GM12865 (cell line): ENCODE measurements around the gene PRMT2.

ENCODE experiments used
- DNase-seq: peaks from one replicate; pipeline ENCODE4 v3.0.0; 2010; ENCODE audit warnings: low read depth
- H3K4me3 ChIP-seq: 2 replicates; pipeline ENCODE4 v1.5.1; 2011; ENCODE audit warnings: mild to moderate bottlenecking, low read depth, low read length, control low read depth
- CTCF ChIP-seq: IDR thresholded peaks from 2 replicates; pipeline ENCODE4 v1.5.1; 2011; ENCODE audit warnings: low read length, control low read depth, low read depth, inconsistent platforms; ENCODE audit not compliant: insufficient read depth; ENCODE audit errors: missing control alignments

The PRMT2 gene

GRCh38 chr21:46600305-46600704 lies 35.2 kb upstream of the PRMT2 start:
- no peak for DNase-seq
- TF ChIP-seq CTCF: no peak
- H3K4me3 ChIP-seq: no peak overlapping the region

GRCh38 chr21:46600978-46601377 lies 34.5 kb upstream of the PRMT2 start:
- H3K4me3 ChIP-seq: no peak overlapping the region
- DNase-seq: no peak
- no peak for TF ChIP-seq CTCF

- no peak overlapping the region for H3K4me3 ChIP-seq
- DNase-seq: no peak
- TF ChIP-seq CTCF: no peak
These were observed 32.2 kb upstream of the PRMT2 start for GRCh38 chr21:46603228-46603627.

- DNase-seq: no peak
- TF ChIP-seq CTCF: no peak
- no peak overlapping the region for H3K4me3 ChIP-seq
These were observed 31.0 kb upstream of the PRMT2 start for GRCh38 chr21:46604329-46604974.

- no peak within 1 kb of the TSS for H3K4me3 ChIP-seq
- DNase-seq: no peak
- TF ChIP-seq CTCF: no peak
These were observed 30.3 kb upstream of the PRMT2 start, which contains the start of gene S100B for GRCh38 chr21:46604975-46605766. Gene S100B (minus strand): TSS chr21:46605082. CDS start chr21:46602415, 2,667 bp downstream.

- TF ChIP-seq CTCF: no peak
- peak; percentile 74 for DNase-seq
- H3K4me3 ChIP-seq: no peak overlapping the region
These were observed 29.6 kb upstream of the PRMT2 start for GRCh38 chr21:46605767-46606426.

- DNase-seq: no peak
- no peak overlapping the region for H3K4me3 ChIP-seq
- TF ChIP-seq CTCF: no peak
These were observed 29.1 kb upstream of the PRMT2 start for GRCh38 chr21:46606427-46606813.
